Inflammatory macrophage treated with lipopolysaccharide for 4 hours (primary cell): Measurements from ENCODE around the gene CIB4.

ENCODE experiments used
- DNase-seq: peaks from one replicate; pipeline ENCODE4 v3.0.0-alpha.2; 2020

Gene CIB4

GRCh38 chr2:26563686-26564085, 77.5 kb downstream of the CIB4 start:
- no peak for DNase-seq

- DNase-seq: no peak
Observed at GRCh38 chr2:26562811-26563645, 78.1 kb downstream of the CIB4 start.

GRCh38 chr2:26561918-26562810, 79.0 kb downstream of the CIB4 start:
- DNase-seq: peak; percentile 2

- DNase-seq: no peak
Observed at GRCh38 chr2:26561376-26561775, 79.8 kb downstream of the CIB4 start.

GRCh38 chr2:26560892-26561291, 80.3 kb downstream of the CIB4 start:
- DNase-seq: no peak

- DNase-seq: no peak
Observed at GRCh38 chr2:26559556-26559955, 81.6 kb downstream of the CIB4 start.

GRCh38 chr2:26559044-26559405, 82.1 kb downstream of the CIB4 start:
- DNase-seq: no peak

GRCh38 chr2:26558271-26559043, 82.7 kb downstream of the CIB4 start:
- DNase-seq: no peak

- DNase-seq: no peak
Observed at GRCh38 chr2:26557244-26557925, 83.8 kb downstream of the CIB4 start.

GRCh38 chr2:26556309-26557243, 84.6 kb downstream of the CIB4 start:
- no peak for DNase-seq

DNA sequence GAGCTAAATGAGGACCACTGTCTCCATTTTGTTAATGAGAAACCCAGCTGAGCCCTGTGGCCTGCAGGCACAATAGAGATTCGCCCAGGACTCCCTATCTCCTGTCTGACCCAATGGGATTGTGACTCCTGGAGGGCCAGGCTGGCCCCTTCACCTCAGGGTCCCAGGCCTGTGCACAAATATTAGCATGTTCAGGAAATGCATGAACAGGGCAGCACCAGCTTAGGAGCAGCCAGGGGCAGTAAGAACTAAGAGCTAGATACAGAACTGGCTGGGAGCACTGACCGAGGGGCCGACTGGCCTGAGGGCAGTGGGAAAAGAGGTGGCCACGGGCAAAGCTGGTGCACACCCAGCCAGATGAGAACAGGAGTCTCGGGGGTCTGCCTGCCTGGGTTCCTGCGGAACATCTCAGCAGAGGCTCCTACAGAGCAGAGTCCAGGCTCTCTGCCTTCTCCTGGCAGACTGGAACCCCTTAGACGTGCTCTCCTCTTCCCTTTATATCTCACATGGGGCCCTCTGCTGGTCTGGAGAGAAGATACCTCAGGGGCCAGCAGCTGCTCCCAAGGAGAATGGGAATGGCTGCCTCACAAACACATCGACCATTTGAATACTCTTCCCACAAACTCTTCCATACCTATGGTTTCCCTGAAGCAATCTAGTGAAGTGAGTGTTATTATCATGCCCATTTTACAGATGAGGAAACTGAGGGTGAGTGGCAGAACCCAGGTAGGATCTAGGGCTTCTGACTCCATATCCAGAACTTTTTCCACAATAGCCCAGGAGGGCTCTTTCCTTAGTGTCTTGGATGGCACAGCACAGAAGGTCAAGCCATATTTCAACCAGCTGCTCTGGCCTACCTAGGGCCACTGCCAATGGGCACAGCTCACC, 85.7 kb downstream of the CIB4 start:
- no peak for DNase-seq

DNA sequence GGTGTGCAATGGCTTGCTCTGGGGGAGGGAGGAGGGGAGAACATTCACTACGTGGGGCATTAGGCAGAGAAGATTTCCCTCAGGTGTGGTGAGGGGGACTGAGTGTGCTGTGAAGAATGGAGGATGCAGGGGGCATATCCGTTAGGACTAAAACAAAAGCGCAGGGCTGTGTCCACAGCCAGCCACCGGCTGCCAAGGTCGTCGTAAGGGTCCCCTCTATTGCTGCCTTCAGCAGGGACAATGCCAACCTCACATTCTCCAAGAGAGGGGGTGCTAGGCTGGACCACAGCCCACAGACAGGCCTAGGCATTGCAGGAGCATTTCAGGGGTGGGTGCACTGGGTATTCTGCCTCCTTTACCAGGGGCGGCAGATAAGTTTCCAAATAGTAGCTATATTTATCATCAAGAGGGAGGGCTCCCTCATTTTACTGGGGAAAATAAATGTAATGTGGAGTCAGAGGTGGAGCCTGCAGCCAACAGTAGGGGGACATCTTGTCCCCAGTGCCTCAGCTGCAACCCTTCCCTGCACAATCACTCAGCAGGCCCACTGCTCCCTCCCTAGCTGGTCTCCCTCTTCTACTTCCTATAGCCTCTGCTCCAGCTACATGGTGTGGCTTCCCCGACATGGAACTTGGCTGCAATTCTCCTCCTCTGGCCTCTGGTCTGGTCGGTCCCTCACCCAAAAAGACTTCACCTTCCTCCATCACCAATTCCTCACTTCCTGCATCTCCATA, 88.4 kb downstream of the CIB4 start:
- no peak for DNase-seq

GRCh38 chr2:26550276-26551015, 90.7 kb downstream of the CIB4 start:
- DNase-seq: no peak

- no peak for DNase-seq
Observed at GRCh38 chr2:26542676-26543505, 98.3 kb downstream of the CIB4 start.

GRCh38 chr2:26542194-26542455, 99.0 kb downstream of the CIB4 start:
- DNase-seq: no peak

DNA sequence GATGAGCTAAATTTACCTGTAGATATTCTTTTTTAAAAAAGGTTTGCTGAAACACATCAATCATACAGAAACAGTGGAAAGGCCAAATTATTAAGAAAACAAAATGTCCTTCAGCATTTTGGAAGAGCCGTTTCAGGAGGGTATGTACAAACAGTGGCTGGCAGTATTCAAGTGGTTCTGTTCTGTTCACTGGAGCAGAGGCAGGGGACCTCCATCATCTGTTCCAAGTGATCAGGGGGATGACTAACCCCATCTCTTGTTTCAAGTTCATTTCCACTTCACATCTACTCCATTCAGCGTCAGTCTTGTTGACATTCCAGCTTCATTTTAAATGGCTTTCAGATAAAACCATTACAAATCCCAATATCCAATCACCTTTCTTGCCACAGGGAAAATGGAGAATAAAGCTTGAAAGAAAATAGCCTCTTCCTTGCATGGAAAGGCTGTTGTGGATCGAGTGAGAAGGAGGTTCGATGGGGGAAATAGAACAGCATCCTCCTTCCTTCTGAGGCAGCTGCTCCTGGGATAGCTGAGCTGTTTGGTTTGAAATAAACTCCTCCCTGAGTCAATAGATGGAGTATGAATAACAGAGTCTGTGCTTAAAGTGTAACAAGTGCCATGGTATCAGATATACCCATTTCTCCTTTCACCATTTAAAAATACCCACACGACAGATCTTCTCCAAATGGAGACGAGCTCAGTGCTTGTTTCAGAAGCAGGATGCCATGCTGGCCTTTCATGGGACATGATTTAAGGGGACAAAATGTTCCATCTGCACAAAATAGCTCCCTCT, 99.6 kb downstream of the CIB4 start:
- DNase-seq: no peak

- no peak for DNase-seq
Observed at GRCh38 chr2:26540961-26541360, 100.2 kb downstream of the CIB4 start.
